LNCAP (cell line): ENCODE measurements around the gene ANO6.

Experiments used
- TF ChIP-seq, protein P1 (sequence below): fragments of 450-650 bp; IDR thresholded peaks from 2 replicates; pipeline ENCODE4 v1.5.1; 2017; ENCODE audit warnings: mild to moderate bottlenecking

ANO6 gene

DNA sequence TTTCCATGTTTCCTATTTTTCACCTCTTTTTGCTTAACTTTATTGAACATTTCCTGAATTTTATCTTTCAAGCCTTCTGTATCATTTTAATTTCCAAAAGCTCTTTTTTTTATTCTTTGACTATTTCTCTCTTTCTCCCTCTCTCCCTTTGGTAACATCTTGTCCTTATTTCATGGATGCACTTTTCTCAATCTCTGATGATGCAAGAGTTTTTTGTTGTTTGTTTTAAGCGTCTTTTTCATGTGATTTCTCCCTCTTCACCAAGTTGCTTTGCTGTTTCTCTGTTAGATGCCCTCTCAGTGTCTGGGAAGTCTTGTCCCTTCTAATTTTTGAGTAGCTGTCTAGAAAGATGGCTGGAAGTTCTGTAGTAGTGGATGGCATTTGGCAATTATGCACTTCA, 62.6 kb downstream of the ANO6 start:
- TF ChIP-seq, protein P1, sequence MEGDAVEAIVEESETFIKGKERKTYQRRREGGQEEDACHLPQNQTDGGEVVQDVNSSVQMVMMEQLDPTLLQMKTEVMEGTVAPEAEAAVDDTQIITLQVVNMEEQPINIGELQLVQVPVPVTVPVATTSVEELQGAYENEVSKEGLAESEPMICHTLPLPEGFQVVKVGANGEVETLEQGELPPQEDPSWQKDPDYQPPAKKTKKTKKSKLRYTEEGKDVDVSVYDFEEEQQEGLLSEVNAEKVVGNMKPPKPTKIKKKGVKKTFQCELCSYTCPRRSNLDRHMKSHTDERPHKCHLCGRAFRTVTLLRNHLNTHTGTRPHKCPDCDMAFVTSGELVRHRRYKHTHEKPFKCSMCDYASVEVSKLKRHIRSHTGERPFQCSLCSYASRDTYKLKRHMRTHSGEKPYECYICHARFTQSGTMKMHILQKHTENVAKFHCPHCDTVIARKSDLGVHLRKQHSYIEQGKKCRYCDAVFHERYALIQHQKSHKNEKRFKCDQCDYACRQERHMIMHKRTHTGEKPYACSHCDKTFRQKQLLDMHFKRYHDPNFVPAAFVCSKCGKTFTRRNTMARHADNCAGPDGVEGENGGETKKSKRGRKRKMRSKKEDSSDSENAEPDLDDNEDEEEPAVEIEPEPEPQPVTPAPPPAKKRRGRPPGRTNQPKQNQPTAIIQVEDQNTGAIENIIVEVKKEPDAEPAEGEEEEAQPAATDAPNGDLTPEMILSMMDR, result no peak

GRCh38 chr12:45279931-45280830, 64.3 kb downstream of the ANO6 start:
- TF ChIP-seq, protein P1, result no peak

DNA sequence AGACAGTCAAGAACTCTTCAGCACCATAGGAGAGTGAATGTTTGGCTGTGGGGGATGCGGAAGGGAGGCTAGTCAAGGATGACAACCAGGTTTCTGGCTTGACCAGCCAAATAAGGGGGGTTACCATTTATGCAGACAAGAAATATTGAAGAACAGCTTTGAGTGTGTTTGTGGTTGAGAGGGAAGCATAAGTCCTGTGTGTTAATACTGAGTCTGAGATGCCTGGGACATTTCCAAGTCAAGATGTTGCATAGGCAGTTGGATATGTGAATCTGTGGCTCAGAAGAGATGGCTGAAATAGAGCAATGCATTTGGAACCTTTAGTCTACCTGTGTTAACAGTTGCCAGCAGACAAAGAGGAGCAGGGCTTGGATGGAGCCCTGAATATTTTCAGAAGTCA, 66.1 kb downstream of the ANO6 start:
- TF ChIP-seq, protein P1, result no peak

GRCh38 chr12:45282411-45282810, 66.5 kb downstream of the ANO6 start:
- TF ChIP-seq, protein P1, result no peak

GRCh38 chr12:45284096-45284901, 68.4 kb downstream of the ANO6 start:
- TF ChIP-seq, protein P1, result no peak

DNA sequence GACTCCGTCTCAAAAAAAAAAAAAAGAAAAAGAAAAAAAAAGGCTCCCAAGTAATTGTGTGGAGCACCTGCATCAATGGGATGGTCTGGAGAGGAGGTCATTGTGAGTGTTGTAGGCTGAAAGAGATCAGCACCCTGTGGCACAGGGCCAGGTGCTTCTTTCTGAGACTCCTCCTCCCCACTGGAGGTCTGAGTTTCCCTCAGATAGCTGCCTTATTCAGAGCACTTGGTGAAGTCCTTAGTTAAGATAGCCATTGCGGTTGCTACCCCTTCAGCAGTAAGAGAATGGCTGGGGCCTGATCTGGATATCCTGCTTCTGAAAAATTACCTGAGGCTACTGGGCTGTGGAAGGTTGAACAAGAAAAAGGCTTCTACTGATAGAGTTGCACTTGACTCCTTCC, 69.8 kb downstream of the ANO6 start:
- TF ChIP-seq, protein P1, result no peak

DNA sequence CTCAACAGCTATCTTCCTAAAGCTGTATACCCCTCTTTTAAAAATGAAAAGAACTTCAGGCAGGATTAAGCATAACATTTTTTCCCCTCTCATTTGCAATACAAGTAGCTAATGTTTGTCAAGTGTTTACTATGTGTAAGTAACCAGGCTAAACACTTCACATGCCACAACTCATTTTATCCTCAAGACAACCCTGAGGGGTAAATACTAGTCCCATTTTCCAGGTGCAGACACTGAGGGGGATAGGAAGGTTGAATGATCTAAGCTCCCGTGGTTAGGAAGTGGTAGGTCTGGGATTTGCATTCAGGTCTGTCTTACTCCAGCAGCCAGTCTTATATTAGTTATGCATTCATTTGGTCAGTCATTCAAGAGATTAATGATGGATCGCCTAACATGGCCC, 70.7 kb downstream of the ANO6 start:
- TF ChIP-seq, protein P1, result no peak
